ENCODE results near the gene NSD1. TPM values are rescaled to one million over a fixed set of nuclear protein-coding genes. Genes with fewer than 3 reads are reported as not detected.

NSD1 gene
- total RNA-seq, 1 experiment from 2014 or later = 58.8 TPM

GRCh38 chr5:177230660-177231059, 97.1 kb downstream of the NSD1 start:
- ChIA-PET CTCF (no interaction called here), RAD21 (ENCODE audit: low non-redundant PET in 1 of 2, low total read pairs in 2 of 2, uncharacterized antibody in 2 of 2, unreplicated experiment in 2 of 2) (no interaction called here), POLR2A (no interaction called here)
- no peaks in the 10 kb centered on the region for H3K9me2 ChIP-seq (ENCODE audit: insufficient read depth)
- H3K36me3 ChIP-seq (ENCODE audit: control insufficient read depth in 1 of 2, insufficient read depth in 2 of 2, low read length in 2 of 2) = no peaks in the 10 kb centered on the region
- DNase-seq (ENCODE audit: low read depth, low spot score) (no peak), ATAC-seq (no peak)
- H3K4me3 ChIP-seq (replicated peaks in 1 of 2; ENCODE audit: low read depth in 1 of 2, low read length in 2 of 2) = no peak overlapping the region
- no peak overlapping the region for H3K27ac ChIP-seq (ENCODE audit: low read depth, low read length)
- no peak for TF ChIP-seq REST (IDR thresholded peaks at IDR 0.05; ENCODE audit: low read depth)
- H4K20me1 ChIP-seq (ENCODE audit: insufficient read depth) = peaks cover 12% of the 10 kb centered on the region; the same call in 1 of the 2 replicates
- no peaks in the 10 kb centered on the region for H3K9me3 ChIP-seq (ENCODE audit: control insufficient read depth in 1 of 2, insufficient read depth in 1 of 2, low read depth in 1 of 2, low read length in 2 of 2)
- no peak overlapping the region for H3K9ac ChIP-seq (ENCODE audit: low read length)
- H3K27me3 ChIP-seq (ENCODE audit: insufficient read depth, low read length) = no peaks in the 10 kb centered on the region
- H3K79me2 ChIP-seq (ENCODE audit: insufficient read depth, low read length) = peaks cover 66% of the 10 kb centered on the region
- no TSS peak for BruUV-seq (replicated peaks)
- peaks cover 9 to 20% of the 10 kb centered on the region in 2 experiments for H3K4me1 ChIP-seq (ENCODE audit: control insufficient read depth in 1 of 2, insufficient read depth in 2 of 2, low read length in 2 of 2)
- intact Hi-C loops (cut with micrococcal nuclease) = no loop called here
- H3K4me2 ChIP-seq (ENCODE audit: low read length) = peak overlapping the region; percentile 37
- no peak overlapping the region for H2AFZ ChIP-seq (ENCODE audit: low read depth, low read length, poor library complexity, severe bottlenecking)

- Histone ChIP-seq H3K36me3 (ENCODE audit: control insufficient read depth in 1 of 2, insufficient read depth in 2 of 2, low read length in 2 of 2) (peaks cover 3% of the 10 kb centered on the region in 2 experiments; a peak in 2 of 4 replicates), H3K79me2 (ENCODE audit: insufficient read depth, low read length) (peaks cover 56% of the 10 kb centered on the region), H3K4me3 (replicated peaks in 1 of 2; ENCODE audit: low read depth in 1 of 2, low read length in 2 of 2) (no peak overlapping the region), H2AFZ (ENCODE audit: low read depth, low read length, poor library complexity, severe bottlenecking) (no peak overlapping the region), H3K4me2 (ENCODE audit: low read length) (peak overlapping the region; percentile 37), H3K9me2 (ENCODE audit: insufficient read depth) (no peaks in the 10 kb centered on the region), H3K27me3 (ENCODE audit: insufficient read depth, low read length) (no peaks in the 10 kb centered on the region), H3K4me1 (ENCODE audit: control insufficient read depth in 1 of 2, insufficient read depth in 2 of 2, low read length in 2 of 2) (peaks cover 9 to 20% of the 10 kb centered on the region in 2 experiments), H3K27ac (ENCODE audit: low read depth, low read length) (no peak overlapping the region), H4K20me1 (ENCODE audit: insufficient read depth) (peaks cover 12% of the 10 kb centered on the region; the same call in 1 of the 2 replicates), H3K9me3 (ENCODE audit: control insufficient read depth in 1 of 2, insufficient read depth in 1 of 2, low read depth in 1 of 2, low read length in 2 of 2) (no peaks in the 10 kb centered on the region), H3K9ac (ENCODE audit: low read length) (no peak overlapping the region)
- 0 out of 2 replicates have a peak, but pooled peaks have one; percentile 44 for TF ChIP-seq EGR1 (IDR thresholded peaks at IDR 0.05; ENCODE audit: low read depth)
- TF ChIP-seq EZH2 (IDR thresholded peaks at IDR 0.05) = no peak
- RAD21 ChIA-PET (ENCODE audit: low non-redundant PET in 1 of 2, low total read pairs in 2 of 2, uncharacterized antibody in 2 of 2, unreplicated experiment in 2 of 2) = no interaction called here
- POLR2A ChIA-PET = no interaction called here
- CTCF ChIA-PET = no interaction called here
- BruUV-seq (replicated peaks) = no TSS peak
- no peak for DNase-seq (ENCODE audit: low read depth, low spot score)
- intact Hi-C loops (cut with micrococcal nuclease) = no loop called here
- no peak for ATAC-seq
These were observed 98.1 kb downstream of the NSD1 start for GRCh38 chr5:177231479-177232250.

Measured in HCT116 (cell line).